Measurements from ENCODE around the gene DTX1.

Gene DTX1

DNA sequence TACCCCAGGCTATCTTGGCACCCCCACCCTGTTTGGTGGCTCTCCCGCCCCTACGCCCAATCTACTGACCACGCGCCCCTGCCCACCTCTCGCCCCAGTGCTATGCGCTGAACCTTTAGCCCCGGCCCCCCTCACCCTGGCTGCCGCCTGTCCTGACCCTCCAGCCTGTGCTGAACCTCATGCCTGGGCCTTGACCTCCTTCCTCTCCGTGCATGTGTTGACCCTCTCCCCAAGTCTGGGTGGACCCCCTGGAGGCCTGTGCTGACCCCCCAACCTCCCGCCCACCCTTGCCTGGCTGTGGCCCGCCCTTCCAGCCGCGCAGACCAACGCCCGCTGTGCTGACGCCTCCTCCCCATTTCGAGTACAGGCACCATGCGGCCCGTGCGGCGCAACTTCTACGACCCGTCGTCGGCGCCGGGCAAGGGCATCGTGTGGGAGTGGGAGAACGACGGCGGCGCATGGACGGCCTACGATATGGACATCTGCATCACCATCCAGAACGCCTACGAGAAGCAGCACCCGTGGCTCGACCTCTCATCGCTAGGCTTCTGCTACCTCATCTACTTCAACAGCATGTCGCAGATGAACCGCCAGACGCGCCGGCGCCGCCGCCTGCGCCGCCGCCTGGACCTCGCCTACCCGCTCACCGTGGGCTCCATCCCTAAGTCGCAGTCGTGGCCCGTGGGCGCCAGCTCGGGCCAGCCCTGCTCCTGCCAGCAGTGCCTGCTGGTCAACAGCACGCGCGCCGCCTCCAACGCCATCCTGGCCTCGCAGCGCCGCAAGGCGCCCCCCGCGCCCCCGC is 20.7 kb downstream of the DTX1 start:
- TF ChIP-seq CTCF (IDR thresholded peaks at IDR 0.05) = no peak

DNA sequence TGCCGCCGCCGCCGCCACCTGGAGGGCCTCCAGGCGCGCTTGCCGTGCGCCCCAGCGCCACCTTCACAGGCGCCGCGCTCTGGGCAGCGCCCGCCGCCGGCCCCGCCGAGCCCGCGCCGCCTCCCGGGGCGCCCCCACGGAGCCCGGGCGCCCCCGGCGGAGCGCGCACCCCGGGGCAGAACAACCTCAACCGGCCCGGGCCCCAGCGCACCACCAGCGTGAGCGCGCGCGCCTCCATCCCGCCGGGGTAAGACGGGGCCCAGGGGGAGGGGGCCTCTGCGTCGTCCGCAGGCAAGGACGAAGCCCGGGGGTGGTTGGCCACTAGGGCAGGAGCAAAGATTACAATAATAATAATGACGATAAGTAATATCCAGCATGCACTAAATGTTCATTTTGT is 21.3 kb downstream of the DTX1 start:
- TF ChIP-seq CTCF (IDR thresholded peaks at IDR 0.05) = no peak

DNA sequence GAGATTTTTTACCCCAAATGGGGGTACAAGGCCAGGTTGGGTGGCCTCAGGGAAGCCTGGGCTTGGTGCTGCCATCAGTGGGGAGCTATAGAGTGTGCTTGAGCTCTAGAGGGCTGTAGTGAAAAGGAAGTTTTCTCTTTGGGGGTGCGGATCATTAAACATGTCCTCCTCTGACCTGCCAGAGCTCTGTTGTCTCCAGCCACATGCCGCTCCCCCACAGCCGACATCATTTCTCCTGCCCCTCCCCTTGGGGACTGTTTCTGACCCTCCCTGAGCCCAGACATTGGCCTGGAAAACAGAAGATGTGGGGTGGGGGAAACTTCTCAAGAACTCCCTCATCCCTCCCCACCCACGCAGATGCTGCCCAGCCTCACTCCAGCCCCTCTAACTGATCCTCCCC is 25.3 kb downstream of the DTX1 start:
- TF ChIP-seq CTCF (IDR thresholded peaks at IDR 0.05) = no peak

DNA sequence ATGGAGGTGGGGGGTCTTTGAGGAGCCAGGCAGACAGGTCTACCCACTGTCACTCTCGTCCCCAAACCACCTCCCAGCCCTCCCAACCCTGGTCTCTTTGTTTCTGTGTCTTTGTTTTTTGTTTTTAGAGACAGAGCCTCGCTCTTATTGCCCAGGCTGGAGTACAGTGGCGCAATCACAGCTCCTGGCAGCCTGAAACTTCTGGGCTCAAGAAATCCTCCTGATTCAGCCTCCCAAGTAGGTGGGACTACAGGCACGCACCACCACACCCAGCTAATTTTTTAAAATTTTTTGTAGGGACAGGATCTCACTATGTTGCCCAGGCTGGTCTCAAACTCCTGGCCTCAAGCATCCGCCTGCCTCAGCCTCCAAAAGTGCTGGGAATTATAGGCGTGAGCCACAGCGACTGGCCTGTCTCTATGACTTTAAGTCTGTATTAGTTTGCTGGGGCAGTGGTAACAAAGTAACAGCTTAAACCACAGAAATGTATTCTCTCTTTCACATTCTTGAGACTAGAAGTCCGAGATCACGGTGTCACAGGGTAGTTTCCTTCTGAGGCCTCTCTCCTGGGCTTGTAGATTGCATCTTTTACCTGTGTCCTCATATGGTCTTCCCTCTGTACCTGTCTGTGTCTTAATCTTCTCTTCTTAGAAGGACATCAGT is 26.1 kb downstream of the DTX1 start:
- no peak for TF ChIP-seq CTCF (IDR thresholded peaks at IDR 0.05)

- TF ChIP-seq CTCF (IDR thresholded peaks at IDR 0.05) = no peak
Observed at GRCh38 chr12:113083863-113084435, 27.4 kb downstream of the DTX1 start.

GRCh38 chr12:113086249-113087164 is 30.0 kb downstream of the DTX1 start:
- no peak for TF ChIP-seq CTCF (IDR thresholded peaks at IDR 0.05)

DNA sequence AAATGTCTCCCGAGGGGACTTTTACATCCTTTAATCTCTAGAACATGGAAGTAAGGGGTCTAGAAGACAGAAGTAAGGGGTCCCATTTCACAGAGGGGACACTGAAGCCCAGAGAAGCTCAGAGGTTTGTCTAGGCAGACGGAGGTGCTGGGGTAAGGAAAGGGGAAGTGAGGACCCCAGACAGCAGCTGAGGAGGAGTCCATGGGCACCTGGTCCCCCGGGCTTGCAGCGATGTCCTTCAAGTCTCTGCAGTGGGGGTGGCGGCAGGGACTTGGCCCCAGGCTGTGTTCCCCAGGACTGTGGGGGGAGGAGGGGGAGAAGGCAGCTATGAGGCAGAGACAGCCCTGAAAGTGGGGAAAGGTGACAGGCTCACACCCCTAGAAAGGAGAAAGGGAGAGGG is 30.7 kb downstream of the DTX1 start:
- TF ChIP-seq CTCF (IDR thresholded peaks at IDR 0.05) = no peak

Measured in LNCAP (cell line).